NOMO-1 (cell line): ENCODE results near the gene STRN3.
A peak's percentile ranks its signal among the peaks of the same experiment; 100 is the strongest.
"Not testable (repeated sequence)": the region's sequence is repeated elsewhere in the genome, so short reads cannot be mapped to it uniquely, and the experiment has no call there.

Experiments used
- DNase-seq, 2 experiments: peaks; one replicate each; lab custom pipeline; 2025; ENCODE audit not compliant: unreplicated experiment in 2 of 2; lab: John Stamatoyannopoulos, UW

STRN3 gene

DNA sequence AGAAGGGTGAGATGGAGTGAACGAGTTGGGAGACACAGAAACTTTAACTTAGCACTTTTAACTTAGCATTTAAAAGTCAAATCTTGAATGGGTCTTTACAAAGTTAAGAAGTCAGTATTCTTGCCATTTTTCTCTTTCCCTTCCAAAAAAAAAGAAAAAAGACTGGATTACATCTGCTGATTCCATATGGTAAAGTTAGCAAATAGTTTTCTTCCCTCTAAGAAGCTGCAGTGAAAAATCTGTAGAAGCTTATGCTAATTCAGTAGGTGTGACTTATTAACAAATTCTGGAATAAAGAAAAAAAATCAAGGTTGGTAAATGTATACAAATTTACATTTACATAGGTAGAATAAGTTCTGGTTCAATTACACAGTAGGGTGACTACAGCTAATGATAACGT is 100.9 kb downstream of the STRN3 start:
- DNase-seq, result no peak

DNA sequence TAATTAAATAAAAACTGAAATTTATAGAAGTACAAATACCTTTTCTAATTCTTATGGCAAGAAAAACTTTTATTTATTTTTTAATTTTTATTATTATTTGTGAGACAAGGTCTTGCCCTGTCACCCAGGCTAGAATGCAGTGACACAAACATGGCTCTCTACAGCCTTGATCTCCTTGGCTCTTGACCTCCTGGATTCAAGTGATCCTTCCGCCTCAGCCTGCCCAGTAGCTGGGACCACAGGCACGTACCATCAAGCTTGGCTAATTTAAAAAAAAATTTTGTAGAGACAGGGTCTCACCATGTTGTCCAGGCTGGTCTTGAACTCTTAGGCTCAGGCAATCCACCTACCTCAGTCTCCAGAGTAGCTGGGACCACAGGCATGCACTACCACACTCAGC is 104.4 kb downstream of the STRN3 start:
- no peak for DNase-seq

- DNase-seq, result peak in 1 of 2 experiments; percentile 22
Measured at GRCh38 chr14:30921305-30921704, 104.9 kb downstream of the STRN3 start.

- no peak for DNase-seq
Measured at GRCh38 chr14:30915596-30915995, 110.6 kb downstream of the STRN3 start.

DNA sequence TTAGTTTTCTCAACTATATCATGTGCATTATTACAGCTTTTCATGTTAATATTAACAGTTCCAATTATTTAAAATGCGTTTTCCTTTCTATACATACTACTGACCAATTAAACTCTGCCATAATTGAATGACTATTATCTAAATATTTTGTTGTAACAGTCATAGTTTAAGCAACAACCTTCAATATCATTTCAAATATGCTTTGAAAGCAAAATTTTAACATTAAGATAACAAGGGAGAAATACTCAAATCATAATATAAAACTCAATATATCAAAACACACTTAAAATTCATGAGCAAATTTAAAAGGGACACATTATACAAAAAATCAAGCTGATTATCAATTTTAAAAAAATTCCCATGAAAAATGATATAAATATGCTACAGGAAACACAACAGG is 111.4 kb downstream of the STRN3 start:
- no peak for DNase-seq

DNA sequence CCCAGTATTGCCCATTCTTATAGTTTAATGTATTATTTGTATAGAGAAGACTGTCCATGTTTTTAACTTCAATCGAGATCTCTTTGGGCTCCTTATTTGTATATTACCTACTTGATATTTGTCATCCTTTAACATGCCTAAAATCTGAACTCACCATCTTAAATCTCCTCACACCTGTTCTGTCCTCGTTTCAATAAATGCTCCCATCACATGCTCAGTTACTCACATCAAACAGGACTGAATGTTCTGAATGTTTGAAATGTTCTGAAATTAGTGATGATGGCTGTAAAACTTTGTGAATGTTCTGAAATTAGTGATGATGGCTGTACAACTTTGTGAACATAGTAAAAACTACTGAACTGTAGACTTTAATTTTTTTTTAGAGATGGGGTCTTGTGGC is 117.4 kb downstream of the STRN3 start:
- DNase-seq, result no peak

DNA sequence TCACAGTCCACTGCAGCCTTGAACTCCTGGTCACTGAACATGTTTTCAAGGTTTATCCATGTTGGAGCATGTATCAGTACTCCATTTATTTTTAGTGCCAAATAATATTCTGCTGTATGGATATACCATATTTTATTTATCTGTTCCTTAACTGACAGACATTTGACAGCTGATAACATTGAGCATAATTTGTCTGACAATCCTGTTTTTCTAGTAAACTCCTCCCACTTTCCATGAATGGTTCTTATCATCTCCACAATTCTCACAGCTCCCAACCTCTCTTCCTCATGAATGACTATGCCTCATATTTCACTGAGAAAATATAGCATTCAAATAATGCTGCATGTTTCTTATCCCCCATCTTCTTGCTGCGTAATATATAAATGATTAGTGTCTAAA is 118.5 kb downstream of the STRN3 start:
- DNase-seq, result no peak

- DNase-seq, result peak in 1 of 2 experiments; percentile 4
Measured at GRCh38 chr14:30906752-30907658, 119.2 kb downstream of the STRN3 start.

GRCh38 chr14:30903285-30904124 is 122.7 kb downstream of the STRN3 start:
- no peak for DNase-seq

GRCh38 chr14:30897121-30897520 is 129.1 kb downstream of the STRN3 start:
- DNase-seq, result not testable (repeated sequence)

DNA sequence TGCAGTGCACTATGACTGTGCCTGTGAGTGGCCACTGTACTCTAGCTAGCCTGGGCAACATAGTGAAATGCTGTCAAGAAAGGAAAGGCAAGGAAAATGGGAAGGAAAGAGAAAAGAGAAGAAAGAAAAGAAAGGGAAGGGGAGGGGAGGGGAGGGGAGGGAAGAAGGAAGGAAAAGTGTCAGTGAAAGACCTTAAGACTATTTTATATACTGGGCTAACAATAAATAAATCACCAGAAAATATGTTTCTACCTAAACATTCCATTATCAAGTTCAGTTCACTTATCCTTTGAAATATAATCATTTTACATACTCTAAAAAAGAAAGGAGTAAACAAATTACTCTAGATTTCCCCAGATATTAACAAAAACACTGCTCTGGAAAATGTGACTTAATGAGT is 129.7 kb downstream of the STRN3 start:
- no peak for DNase-seq

GRCh38 chr14:30894923-30895515 is 131.2 kb downstream of the STRN3 start:
- no peak for DNase-seq

DNA sequence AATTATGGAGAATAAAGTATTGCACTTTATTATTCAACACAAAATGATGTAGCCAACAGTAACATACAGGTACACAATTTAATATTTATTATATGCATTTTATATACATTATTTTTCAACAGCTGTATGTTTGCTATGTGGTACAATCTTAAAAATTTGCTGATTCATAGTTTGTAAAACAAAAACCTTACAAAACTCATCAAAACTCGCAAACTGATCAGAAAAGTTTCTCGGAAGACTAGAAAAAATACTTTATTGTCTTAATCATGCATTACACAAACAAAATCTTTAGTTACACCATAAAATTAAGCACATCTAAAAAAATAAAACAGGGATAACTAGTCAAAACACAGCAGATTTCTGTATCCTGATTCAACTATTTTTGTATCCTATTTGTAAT is 132.4 kb downstream of the STRN3 start:
- DNase-seq, result no peak

- DNase-seq, result no peak
Measured at GRCh38 chr14:30889244-30889594, 137.0 kb downstream of the STRN3 start.

GRCh38 chr14:30888480-30889243 is 137.5 kb downstream of the STRN3 start:
- DNase-seq, result no peak

GRCh38 chr14:30885840-30886740 is 140.1 kb downstream of the STRN3 start:
- DNase-seq, result no peak

DNA sequence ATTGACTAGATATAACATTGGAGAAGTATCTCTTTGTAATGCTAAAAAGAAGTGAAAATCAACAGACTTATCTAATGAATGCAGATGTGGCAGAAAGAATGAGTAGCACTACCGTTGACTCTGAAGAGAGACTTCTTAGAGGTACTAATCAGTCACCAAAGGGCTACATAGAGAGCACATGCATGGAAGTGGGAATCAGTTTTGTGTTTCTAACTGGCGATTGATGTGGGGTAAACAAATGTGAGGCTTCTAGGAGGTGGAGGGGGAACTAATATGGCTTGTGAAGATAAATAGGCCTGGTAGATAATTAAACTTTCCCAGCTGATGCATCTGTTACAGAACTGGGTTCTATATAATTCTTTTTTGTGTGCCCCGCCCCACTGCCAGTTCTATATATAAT is 141.3 kb downstream of the STRN3 start:
- DNase-seq, result no peak

GRCh38 chr14:30883508-30884294 is 142.5 kb downstream of the STRN3 start:
- no peak for DNase-seq

GRCh38 chr14:30882431-30882830 is 143.7 kb downstream of the STRN3 start:
- no peak for DNase-seq
